GM12878 (cell line): Measurements from ENCODE around the gene TLK2.

Experiments
- JUNB ChIP-seq: IDR thresholded peaks from 2 replicates; pipeline ENCODE4 v1.6.1; 2016; ENCODE audit warnings: antibody characterized with exemption, mild to moderate bottlenecking
- PAX8 ChIP-seq: fragments of 450-650 bp; IDR thresholded peaks from 2 replicates; pipeline ENCODE4 v1.6.1; 2017; ENCODE audit warnings: mild to moderate bottlenecking, moderate library complexity
- SP1 ChIP-seq: IDR thresholded peaks from one replicate; pipeline ENCODE4 v1.6.1; 2011; ENCODE audit warnings: low read depth, low read length

DNA sequence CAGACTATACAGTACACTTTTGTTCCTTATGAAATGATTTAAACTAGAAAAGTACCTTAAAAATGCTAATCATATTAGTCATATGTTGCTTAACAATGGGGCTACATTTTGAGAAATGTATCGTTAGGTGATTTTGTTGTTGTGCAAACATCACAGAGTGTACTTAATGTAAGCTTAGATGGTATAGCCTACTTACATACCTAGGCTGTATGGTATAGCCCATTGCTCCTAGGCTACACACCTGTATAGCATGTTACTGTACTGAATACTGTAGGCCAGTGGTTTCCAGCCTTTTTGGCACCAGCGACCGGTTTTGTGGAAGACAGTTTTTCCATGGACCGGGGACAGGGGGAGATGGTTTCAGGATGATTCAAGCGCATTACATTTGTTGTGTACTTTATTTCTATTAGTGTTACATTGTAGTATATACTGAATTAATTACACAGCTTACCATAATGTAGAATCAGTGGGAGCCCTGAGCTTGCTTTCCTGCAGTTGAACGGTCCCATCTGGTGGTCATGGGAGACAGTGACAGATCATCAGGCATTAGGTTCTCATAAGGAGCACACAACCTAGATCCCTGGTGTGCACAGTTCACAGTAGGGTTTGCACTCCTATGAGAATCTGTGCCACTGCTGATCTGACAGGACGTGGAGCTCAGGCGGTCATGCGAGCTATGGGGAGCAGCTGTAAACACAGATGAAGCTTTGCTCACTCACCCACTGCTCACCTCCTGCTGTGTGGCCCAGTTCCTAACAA lies 113.9 kb downstream of the TLK2 start:
- TF ChIP-seq PAX8 (no peak), JUNB (no peak), SP1 (no peak)
